GM19395 (cell line): ENCODE results near the gene PLEK2.
"Not testable (repeated sequence)": the region's sequence is repeated elsewhere in the genome, so short reads cannot be mapped to it uniquely, and the experiment has no call there.

Source experiments
- ATAC-seq: cut with Tn5 transposase; IDR thresholded peaks from one replicate; pipeline ENCODE4 v1.9.1; 2021; ENCODE audit warnings: mild to moderate bottlenecking, moderate library complexity; ENCODE audit not compliant: unreplicated experiment

PLEK2 gene

DNA sequence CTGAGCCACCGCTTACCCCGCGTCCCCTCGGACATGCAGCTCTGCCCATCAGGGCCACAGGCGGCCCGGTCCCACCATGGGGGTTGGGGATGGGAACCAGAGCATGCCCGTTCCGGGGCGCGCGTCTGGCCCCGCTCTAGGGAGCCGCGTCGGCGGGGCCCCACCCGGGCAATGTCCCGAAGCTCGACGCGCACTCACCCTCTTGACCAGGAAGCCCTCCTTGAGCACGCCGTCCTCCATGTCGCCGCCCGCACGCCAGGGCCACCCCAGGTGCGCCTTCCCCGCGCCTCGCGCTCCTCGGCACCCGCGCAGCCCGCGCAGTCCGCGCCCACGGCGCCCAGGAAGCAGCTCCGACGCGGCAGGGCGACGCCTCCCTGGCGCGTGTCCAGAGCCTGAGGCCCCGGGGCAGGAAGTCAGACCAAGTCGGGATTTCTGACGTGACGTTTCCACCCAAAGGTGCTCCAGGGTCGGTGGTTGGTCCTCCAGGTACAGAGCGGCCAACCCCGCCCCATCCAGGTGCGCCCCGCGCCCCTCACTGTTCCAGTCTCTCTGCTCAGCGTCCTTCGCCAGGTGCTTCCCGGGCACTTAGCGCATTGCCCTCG lies at the start of gene PLEK2:
Gene PLEK2 (minus strand): TSS at position 346 of the 602 bp plus-strand sequence. CDS start 106 bp downstream, at position 240.
- ATAC-seq = no peak

- no peak for ATAC-seq
Measured at GRCh38 chr14:67461341-67461985, 49.5 kb upstream of the PLEK2 start.

GRCh38 chr14:67459336-67459735 lies 47.4 kb upstream of the PLEK2 start:
- no peak for ATAC-seq

- ATAC-seq = no peak
Measured at GRCh38 chr14:67457782-67458181, 45.8 kb upstream of the PLEK2 start.

- no peak for ATAC-seq
Measured at GRCh38 chr14:67456732-67457131, 44.8 kb upstream of the PLEK2 start.

GRCh38 chr14:67453575-67454300 lies 41.8 kb upstream of the PLEK2 start:
- no peak for ATAC-seq

GRCh38 chr14:67451667-67452066 lies 39.7 kb upstream of the PLEK2 start:
- not testable (repeated sequence) for ATAC-seq

- ATAC-seq = no peak
Measured at GRCh38 chr14:67449096-67449495, 37.1 kb upstream of the PLEK2 start.

- no peak for ATAC-seq
Measured at GRCh38 chr14:67447033-67447381, 35.0 kb upstream of the PLEK2 start.

DNA sequence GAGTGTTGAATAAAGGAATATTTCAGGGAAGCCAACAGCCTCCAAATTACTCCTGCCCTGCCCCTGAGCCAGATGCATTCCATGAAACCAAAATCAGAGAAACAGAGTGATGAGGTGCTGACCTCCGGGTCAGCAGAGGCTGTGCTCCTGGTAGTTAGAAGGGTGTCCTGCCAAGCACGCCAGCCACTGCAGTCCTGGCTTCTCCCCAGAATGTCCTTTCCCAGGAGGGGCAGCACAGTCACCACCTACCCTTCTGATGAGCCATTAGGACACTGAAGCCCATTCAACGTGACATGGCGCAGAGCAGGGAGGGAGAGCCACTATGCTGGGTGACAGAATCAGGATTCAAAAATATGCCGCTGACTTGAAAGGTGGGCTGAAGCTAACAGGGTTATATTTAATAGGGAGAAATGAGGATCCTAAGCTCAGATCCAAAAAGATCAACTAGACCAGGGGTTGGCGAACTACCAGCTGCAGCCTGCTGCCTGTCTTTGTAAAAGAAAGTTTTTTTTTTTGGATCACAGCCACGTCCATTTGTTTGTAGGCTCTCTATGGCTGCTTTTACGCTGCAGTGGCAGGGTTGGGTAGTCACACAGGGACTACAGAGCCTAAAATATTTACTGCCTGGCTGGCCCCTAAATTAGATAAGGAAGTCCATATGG lies 34.5 kb upstream of the PLEK2 start:
- ATAC-seq = no peak

GRCh38 chr14:67444395-67444794 lies 32.4 kb upstream of the PLEK2 start:
- no peak for ATAC-seq

DNA sequence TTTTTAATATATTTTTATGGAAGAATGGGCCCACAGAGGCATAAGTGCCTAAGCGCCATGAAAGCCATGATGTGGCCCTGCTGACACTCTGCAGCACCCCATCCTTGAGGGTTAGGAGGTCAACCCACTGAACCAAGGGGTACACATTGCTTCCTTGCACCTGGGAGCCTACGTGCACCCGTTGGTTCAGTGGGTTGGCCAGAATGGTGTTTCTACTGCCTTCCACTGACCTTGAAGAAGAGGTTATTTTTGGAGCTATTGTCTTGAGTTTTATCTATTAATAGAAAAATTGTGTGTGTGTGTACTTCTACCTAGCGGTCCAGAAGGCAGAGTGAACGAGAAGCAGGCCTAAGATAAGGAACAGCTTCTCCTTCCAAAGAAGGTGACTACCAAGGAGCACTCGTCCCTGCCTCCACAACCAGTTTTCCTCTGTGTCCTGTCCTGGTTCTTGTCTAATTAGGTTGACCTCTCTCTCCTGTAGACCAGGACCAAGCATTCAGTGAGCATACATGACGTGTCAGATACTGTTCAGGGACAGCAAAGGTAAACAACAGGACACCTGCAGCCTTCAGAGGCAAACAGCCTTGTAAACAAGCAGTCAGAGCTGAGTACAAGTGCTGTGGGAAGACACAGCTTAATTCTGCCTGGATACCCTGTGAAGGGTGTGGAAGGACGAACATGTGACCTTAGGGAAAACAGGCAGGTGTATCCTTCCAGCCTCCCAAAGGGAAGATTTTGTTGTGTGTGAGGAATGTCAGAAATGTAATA lies 30.4 kb upstream of the PLEK2 start:
- no peak for ATAC-seq

GRCh38 chr14:67441672-67442071 lies 29.7 kb upstream of the PLEK2 start:
- ATAC-seq = no peak

GRCh38 chr14:67441256-67441655 lies 29.3 kb upstream of the PLEK2 start:
- no peak for ATAC-seq

DNA sequence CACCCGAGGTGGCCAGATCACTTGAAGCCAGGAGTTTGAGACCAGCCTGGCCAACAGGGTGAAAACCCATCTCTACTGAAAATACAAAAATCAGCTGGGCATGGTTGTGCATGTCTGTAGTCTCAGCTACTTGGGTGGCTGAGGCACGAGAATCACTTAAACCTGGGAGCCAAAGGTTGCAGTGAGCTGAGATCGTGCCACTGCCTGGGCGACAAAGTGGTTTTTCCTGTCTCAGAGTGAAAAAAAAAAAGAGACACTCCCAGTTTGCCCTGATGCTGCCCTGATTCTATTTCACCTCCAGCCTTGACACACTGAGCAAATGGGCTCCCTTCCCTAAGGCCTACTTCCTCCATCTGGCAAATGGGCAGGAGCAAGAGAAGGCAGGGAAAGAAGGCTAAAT lies 28.5 kb upstream of the PLEK2 start:
- ATAC-seq = no peak

DNA sequence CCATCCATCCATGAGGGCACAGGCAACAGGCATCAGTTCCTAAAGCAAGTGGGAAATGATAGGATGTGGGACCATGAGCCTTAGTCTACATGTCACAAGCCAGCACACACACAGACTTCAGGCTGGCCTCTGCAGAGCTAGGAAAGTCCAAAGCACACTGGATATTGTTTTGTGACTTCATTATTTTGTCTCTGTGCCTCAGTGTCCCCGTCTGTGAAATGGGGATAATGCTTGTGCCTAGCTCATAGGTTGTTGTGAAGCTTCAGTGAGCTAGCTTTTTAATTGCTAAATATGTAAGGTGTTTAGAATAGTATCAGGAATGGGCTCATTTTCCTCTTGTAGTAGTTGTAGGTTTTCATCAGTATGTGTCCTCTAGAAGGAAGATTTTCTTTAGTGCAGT lies 27.0 kb upstream of the PLEK2 start:
- ATAC-seq = no peak

- no peak for ATAC-seq
Measured at GRCh38 chr14:67436006-67436866, 24.3 kb upstream of the PLEK2 start.

DNA sequence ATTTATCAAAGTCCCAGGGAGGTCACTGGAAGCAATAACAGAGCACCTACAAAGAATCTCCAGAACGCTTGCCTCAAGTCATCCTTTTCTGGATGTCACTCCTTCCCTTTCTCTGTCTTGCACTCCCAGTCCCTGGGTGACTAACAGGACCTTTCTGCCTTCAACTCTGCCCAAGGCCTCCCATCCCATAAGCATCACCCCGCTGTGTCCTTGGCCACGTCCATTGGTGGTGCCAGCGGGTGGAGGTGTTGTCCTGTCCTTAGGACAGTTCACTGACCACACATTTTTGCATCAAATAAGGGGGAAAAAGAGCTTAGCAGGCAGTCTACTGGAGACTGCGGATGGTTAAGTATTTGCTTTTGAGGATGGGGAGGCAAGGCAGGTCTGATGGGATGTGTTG lies 23.6 kb upstream of the PLEK2 start:
- ATAC-seq = no peak

GRCh38 chr14:67432050-67432564 lies 20.1 kb upstream of the PLEK2 start:
- ATAC-seq = no peak
